HG03066 (cell line): Measurements from ENCODE around the gene MYO10.
"Not testable (repeated sequence)": the region's sequence is repeated elsewhere in the genome, so short reads cannot be mapped to it uniquely, and the experiment has no call there.

Experiments used
- ATAC-seq: cut with Tn5 transposase; IDR thresholded peaks from one replicate; pipeline ENCODE4 v1.9.1; 2021; ENCODE audit warnings: low read depth; ENCODE audit not compliant: unreplicated experiment

The MYO10 gene

GRCh38 chr5:16831326-16831725, 104.8 kb downstream of the MYO10 start:
- not testable (repeated sequence) for ATAC-seq

GRCh38 chr5:16827755-16828154, 108.3 kb downstream of the MYO10 start:
- ATAC-seq = no peak

- no peak for ATAC-seq
Observed at GRCh38 chr5:16826379-16827125, 109.5 kb downstream of the MYO10 start.

GRCh38 chr5:16819522-16820167, 116.4 kb downstream of the MYO10 start:
- no peak for ATAC-seq

GRCh38 chr5:16815432-16815831, 120.7 kb downstream of the MYO10 start:
- no peak for ATAC-seq

GRCh38 chr5:16812911-16813310, 123.2 kb downstream of the MYO10 start:
- no peak for ATAC-seq

GRCh38 chr5:16812448-16812847, 123.6 kb downstream of the MYO10 start:
- no peak for ATAC-seq

GRCh38 chr5:16810208-16810854, 125.8 kb downstream of the MYO10 start:
- no peak for ATAC-seq

GRCh38 chr5:16809395-16810207, 126.5 kb downstream of the MYO10 start:
- ATAC-seq = no peak

GRCh38 chr5:16809010-16809394, 127.1 kb downstream of the MYO10 start:
- no peak for ATAC-seq

- no peak for ATAC-seq
Observed at GRCh38 chr5:16808021-16808420, 128.1 kb downstream of the MYO10 start.

GRCh38 chr5:16807547-16807864, 128.6 kb downstream of the MYO10 start:
- no peak for ATAC-seq

GRCh38 chr5:16806711-16807546, 129.2 kb downstream of the MYO10 start:
- ATAC-seq = no peak

- no peak for ATAC-seq
Observed at GRCh38 chr5:16805486-16805885, 130.6 kb downstream of the MYO10 start.

GRCh38 chr5:16803831-16804230, 132.3 kb downstream of the MYO10 start:
- ATAC-seq = no peak

- no peak for ATAC-seq
Observed at GRCh38 chr5:16800477-16800876, 135.6 kb downstream of the MYO10 start.

GRCh38 chr5:16799796-16800195, 136.3 kb downstream of the MYO10 start:
- ATAC-seq = no peak

GRCh38 chr5:16797951-16798350, 138.1 kb downstream of the MYO10 start:
- ATAC-seq = no peak

GRCh38 chr5:16794269-16794913, 141.7 kb downstream of the MYO10 start:
- no peak for ATAC-seq
